ENCODE measurements around the gene IMPDH2. TPM values are rescaled to one million over a fixed set of nuclear protein-coding genes. Genes with fewer than 3 reads are reported as not detected.
A peak's percentile ranks its signal among the peaks of the same experiment; 100 is the strongest.

Gene IMPDH2
- total and polyA plus RNA-seq, 10 of the 15 experiments (the other 5 are each of a cell fraction or from before 2014, with no cell fraction given), result 190 to 424 (median 345) TPM

GRCh38 chr3:49007068-49007770, 22.0 kb downstream of the IMPDH2 start, which contains the start of gene WDR6 (continued):
- peak; percentile 56 for TF ChIP-seq SMAD1 (IDR thresholded peaks at IDR 0.05; ENCODE audit: low read depth, partially characterized antibody)
- peak; percentile 88 for TF ChIP-seq CBFB (IDR thresholded peaks at IDR 0.05; ENCODE audit: low read depth)
- TF ChIP-seq ZBED1 (IDR thresholded peaks at IDR 0.05; ENCODE audit: borderline replicate concordance), result peak; percentile 30; the same call in 1 of the 2 replicates
- no peak for TF ChIP-seq KAT2A (conservative IDR thresholded peaks at IDR 0.05; ENCODE audit: control insufficient read depth, low read depth, low read length)
- no peak; the same call in 1 of the 2 replicates for TF ChIP-seq STAT1 (conservative IDR thresholded peaks at IDR 0.05)
- TF ChIP-seq CTCF (IDR thresholded peaks at IDR 0.05 in 2 of 3, conservative IDR thresholded peaks at IDR 0.05 in 1 of 3; ENCODE audit: control insufficient read depth in 2 of 3, extremely low read depth in 1 of 3, insufficient read depth in 1 of 3, low read depth in 3 of 3, low read length in 3 of 3), result peak; percentile 41 to 48 (median 47); a peak in 5 of 6 replicates
- TF ChIP-seq ZBTB40 (IDR thresholded peaks at IDR 0.05; ENCODE audit: borderline replicate concordance), result peak; percentile 23; the same call in 1 of the 2 replicates
- no peak for TF ChIP-seq SIX5 (IDR thresholded peaks at IDR 0.05; ENCODE audit: low read depth, low read length, severe bottlenecking)
- TF ChIP-seq EZH2 (IDR thresholded peaks at IDR 0.05; ENCODE audit: borderline replicate concordance, control insufficient read depth, low read depth, low read length), result no peak
- TF ChIP-seq, protein P1, sequence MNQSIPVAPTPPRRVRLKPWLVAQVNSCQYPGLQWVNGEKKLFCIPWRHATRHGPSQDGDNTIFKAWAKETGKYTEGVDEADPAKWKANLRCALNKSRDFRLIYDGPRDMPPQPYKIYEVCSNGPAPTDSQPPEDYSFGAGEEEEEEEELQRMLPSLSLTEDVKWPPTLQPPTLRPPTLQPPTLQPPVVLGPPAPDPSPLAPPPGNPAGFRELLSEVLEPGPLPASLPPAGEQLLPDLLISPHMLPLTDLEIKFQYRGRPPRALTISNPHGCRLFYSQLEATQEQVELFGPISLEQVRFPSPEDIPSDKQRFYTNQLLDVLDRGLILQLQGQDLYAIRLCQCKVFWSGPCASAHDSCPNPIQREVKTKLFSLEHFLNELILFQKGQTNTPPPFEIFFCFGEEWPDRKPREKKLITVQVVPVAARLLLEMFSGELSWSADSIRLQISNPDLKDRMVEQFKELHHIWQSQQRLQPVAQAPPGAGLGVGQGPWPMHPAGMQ (IDR thresholded peaks at IDR 0.05; ENCODE audit: borderline replicate concordance), result peak; percentile 82; the same call in 1 of the 2 replicates
- peak; percentile 88 for TF ChIP-seq IRF3 (IDR thresholded peaks at IDR 0.05)
- peak; percentile 66 for TF ChIP-seq NFYA (IDR thresholded peaks at IDR 0.05; ENCODE audit: borderline replicate concordance, low read depth, low read length)
- peak; percentile 93 for TF ChIP-seq NFYB (IDR thresholded peaks at IDR 0.05; ENCODE audit: insufficient read depth, low read depth, low read length)
- TF ChIP-seq ATF3 (IDR thresholded peaks at IDR 0.05; ENCODE audit: borderline replicate concordance, extremely low read depth, low read depth, low read length), result peak; percentile 78; the same call in 1 of the 2 replicates
- TF ChIP-seq MXI1 (IDR thresholded peaks at IDR 0.05; ENCODE audit: low read depth, low read length), result peak; percentile 86
- TF ChIP-seq SRF (IDR thresholded peaks at IDR 0.05; ENCODE audit: low read depth in 2 of 2, low read length in 2 of 2), result no peak
- peak in 1 of 2 experiments; percentile 35; a peak in 1 of 4 replicates for TF ChIP-seq EP300 (IDR thresholded peaks at IDR 0.05; ENCODE audit: borderline replicate concordance in 1 of 2, control insufficient read depth in 1 of 2, low read depth in 2 of 2, low read length in 2 of 2)
- peak; percentile 71 for TF ChIP-seq CREM (IDR thresholded peaks at IDR 0.05; ENCODE audit: low read depth)

Measured in GM12878 (cell line).